ENCODE data around the gene KLHDC7A. TPM values are rescaled to one million over a fixed set of nuclear protein-coding genes. Genes with fewer than 3 reads are reported as not detected.

The KLHDC7A gene
- total and polyA plus RNA-seq, 10 donors: not detected

- no peaks in the 10 kb centered on the region for H3K36me3 ChIP-seq
- 73 to 80% (median 78%) methylated on average over 10 of the region's 10 CpGs for whole genome bisulfite sequencing, 5 donors
- intact Hi-C loops (cut with DNase I; ENCODE audit: low total_unique reads): no loop called here
- H3K4me1 ChIP-seq: peaks cover 0 to 7% (median 0%) of the 10 kb centered on the region in 6 donors
- TF ChIP-seq, protein P1, sequence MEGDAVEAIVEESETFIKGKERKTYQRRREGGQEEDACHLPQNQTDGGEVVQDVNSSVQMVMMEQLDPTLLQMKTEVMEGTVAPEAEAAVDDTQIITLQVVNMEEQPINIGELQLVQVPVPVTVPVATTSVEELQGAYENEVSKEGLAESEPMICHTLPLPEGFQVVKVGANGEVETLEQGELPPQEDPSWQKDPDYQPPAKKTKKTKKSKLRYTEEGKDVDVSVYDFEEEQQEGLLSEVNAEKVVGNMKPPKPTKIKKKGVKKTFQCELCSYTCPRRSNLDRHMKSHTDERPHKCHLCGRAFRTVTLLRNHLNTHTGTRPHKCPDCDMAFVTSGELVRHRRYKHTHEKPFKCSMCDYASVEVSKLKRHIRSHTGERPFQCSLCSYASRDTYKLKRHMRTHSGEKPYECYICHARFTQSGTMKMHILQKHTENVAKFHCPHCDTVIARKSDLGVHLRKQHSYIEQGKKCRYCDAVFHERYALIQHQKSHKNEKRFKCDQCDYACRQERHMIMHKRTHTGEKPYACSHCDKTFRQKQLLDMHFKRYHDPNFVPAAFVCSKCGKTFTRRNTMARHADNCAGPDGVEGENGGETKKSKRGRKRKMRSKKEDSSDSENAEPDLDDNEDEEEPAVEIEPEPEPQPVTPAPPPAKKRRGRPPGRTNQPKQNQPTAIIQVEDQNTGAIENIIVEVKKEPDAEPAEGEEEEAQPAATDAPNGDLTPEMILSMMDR (IDR thresholded peaks at IDR 0.05 in 8 of 11, conservative IDR thresholded peaks at IDR 0.05 in 3 of 11): no peak
- TF ChIP-seq POLR2A (IDR thresholded peaks at IDR 0.05): no peak
- TF ChIP-seq POLR2AphosphoS5 (IDR thresholded peaks at IDR 0.05): no peak
- no peak overlapping the region for H3K27ac ChIP-seq
- H3K9me3 ChIP-seq: no peaks in the 10 kb centered on the region
- no peak overlapping the region for H3K4me3 ChIP-seq
- H3K27me3 ChIP-seq (replicated peaks in 1 of 7): peaks cover 0 to 26% (median 0%) of the 10 kb centered on the region in 7 donors
- peak; percentile 14 for DNase-seq
These were observed 5.4 kb upstream of the KLHDC7A start for GRCh38 chr1:18475234-18475905.

DNA sequence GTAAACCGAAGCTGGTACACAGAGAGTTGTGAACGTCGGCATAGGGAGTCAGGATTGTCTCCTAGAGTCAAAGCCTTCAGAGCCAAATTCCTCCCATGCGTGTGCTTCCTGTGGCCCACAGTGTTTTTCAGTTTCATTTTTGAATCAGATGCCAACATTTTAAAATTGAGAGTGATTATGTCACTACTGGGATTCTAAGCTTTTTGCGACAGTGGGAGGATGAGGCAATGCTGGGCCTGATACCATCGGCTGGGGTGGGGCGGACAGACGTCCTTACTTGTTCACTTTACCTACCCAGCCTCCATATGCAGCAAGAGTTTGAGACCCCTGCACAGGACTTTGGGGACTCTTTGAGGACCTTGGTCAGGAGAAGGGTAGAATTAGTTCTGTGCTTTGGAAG is 1.3 kb upstream of the KLHDC7A start:
- peak; percentile 7 for DNase-seq
- no peaks in the 10 kb centered on the region for H3K36me3 ChIP-seq
- WGBS, 5 donors: 60 to 82% (median 62%) methylated on average over 8 of the region's 8 CpGs
- H3K4me1 ChIP-seq: peaks cover 0 to 15% (median 3%) of the 10 kb centered on the region in 6 donors
- peaks cover 0 to 58% (median 0%) of the 10 kb centered on the region in 7 donors for H3K27me3 ChIP-seq (replicated peaks in 1 of 7)
- H3K9me3 ChIP-seq: no peaks in the 10 kb centered on the region
- H3K27ac ChIP-seq: no peak overlapping the region
- no peak overlapping the region for H3K4me3 ChIP-seq
- intact Hi-C loops (cut with DNase I; ENCODE audit: low total_unique reads): no loop called here
- TF ChIP-seq POLR2AphosphoS5 (IDR thresholded peaks at IDR 0.05): no peak
- no peak for TF ChIP-seq POLR2A (IDR thresholded peaks at IDR 0.05)
- TF ChIP-seq, protein P1 (IDR thresholded peaks at IDR 0.05 in 8 of 11, conservative IDR thresholded peaks at IDR 0.05 in 3 of 11): no peak

DNA sequence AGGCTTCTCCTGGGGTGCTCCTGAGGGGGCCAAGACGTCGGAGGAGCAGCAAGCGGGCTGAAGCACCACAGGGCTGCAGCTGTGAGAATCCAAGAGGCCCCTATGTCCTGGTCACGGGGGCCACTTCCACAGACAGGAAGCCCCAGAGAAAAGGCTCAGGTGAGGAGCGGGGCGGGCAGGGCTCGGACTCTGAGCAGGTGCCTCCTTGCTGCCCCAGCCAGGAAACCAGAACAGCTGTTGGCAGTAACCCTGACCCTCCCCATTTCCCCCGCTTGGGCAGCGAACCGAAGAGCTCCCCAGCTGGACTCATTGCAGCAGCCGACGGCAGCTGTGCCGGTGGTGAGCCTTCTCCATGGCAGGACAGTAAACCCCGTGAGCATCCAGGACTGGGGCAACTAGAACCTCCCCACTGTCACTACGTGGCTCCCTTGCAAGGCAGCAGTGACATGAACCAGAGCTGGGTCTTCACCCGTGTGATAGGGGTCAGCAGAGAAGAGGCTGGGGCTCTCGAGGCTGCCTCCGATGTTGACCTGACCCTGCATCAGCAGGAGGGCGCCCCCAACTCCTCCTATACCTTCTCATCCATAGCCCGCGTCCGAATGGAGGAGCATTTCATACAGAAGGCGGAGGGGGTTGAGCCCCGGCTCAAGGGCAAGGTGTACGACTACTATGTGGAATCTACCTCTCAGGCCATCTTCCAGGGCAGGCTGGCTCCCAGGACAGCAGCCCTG is 625 bp downstream of the KLHDC7A start:
- intact Hi-C loops (cut with DNase I; ENCODE audit: low total_unique reads): no loop called here
- H3K36me3 ChIP-seq: no peaks in the 10 kb centered on the region
- no peaks in the 10 kb centered on the region for H3K9me3 ChIP-seq
- peaks cover 0 to 15% (median 3%) of the 10 kb centered on the region in 6 donors for H3K4me1 ChIP-seq
- peaks cover 0 to 60% (median 0%) of the 10 kb centered on the region in 7 donors for H3K27me3 ChIP-seq (replicated peaks in 1 of 7)
- no peak overlapping the region for H3K27ac ChIP-seq
- no peak for TF ChIP-seq POLR2A (IDR thresholded peaks at IDR 0.05)
- TF ChIP-seq, protein P1 (IDR thresholded peaks at IDR 0.05 in 8 of 11, conservative IDR thresholded peaks at IDR 0.05 in 3 of 11): no peak
- TF ChIP-seq POLR2AphosphoS5 (IDR thresholded peaks at IDR 0.05): peak in 2 of 3 donors; percentile 20 to 44
- peak; percentile 65 for DNase-seq
- H3K4me3 ChIP-seq: no peak overlapping the region
- WGBS, 5 donors: 55 to 69% (median 66%) methylated on average over 11 to 25 of the region's 25 CpGs

Data from spleen (tissue), 11 donors.